NCI-H748 treated with DMSO at 0.1 percent for 48 hours (cell line): ENCODE results near the gene ITGA11.
A peak's percentile ranks its signal among the peaks of the same experiment; 100 is the strongest.

Source experiments
- DNase-seq: peaks from one replicate; lab custom pipeline; 2025; lab: John Stamatoyannopoulos, UW

Gene ITGA11

DNA sequence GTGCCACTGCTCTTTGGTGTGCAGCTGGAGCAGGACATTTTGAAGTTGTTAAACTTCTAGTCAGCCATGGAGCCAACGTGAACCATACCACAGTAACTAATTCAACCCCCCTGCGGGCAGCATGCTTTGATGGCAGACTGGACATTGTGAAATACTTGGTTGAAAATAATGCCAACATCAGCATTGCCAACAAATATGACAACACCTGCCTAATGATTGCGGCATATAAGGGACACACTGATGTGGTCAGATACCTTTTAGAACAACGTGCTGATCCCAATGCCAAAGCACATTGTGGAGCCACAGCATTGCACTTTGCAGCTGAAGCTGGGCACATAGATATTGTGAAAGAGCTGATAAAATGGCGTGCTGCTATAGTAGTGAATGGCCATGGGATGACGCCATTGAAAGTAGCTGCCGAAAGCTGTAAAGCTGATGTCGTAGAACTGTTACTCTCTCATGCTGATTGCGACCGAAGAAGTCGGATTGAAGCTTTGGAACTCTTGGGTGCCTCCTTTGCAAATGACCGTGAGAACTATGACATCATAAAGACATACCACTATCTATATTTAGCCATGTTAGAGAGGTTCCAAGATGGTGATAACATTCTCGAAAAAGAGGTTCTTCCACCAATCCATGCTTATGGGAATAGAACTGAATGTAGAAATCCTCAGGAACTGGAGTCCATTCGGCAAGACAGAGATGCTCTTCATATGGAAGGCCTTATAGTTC, 142.2 kb downstream of the ITGA11 start:
- no peak for DNase-seq

DNA sequence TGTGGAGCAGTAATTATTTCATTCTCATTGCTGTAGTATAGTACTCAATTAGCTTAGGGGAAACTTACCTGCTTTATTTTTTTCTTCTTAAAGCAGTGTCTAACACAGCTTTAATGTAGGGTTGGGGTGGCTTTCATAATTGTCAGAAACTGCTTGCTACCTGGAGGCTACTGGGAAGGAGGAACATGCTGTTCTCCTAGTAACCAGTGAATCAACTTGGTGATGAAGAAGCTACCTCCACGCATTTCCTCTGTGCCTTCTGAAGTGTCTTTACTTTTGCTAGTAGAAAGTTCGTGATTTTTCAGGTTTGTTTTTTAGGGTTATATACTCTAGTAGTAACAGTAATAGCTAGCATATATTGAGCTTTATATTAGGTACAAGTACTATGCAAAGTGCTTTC, 142.9 kb downstream of the ITGA11 start:
- no peak for DNase-seq

DNA sequence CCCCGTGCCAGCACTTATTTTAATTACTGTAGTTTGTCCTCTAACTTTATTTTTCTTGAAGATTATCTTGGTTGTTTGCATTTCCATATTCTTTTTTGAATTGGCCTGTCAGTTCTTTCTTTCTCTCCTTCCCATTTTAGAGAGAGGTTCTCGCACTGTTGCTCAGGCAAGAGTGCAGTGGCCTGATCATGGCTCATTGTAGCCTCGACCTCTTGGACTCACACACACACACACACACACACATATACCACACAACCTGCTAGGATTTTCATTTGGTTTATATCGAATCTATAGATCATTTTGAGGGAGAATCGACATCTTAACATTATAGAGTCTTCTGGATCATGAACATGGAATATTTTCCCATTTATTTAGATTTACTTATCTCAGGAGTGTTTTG, 145.7 kb downstream of the ITGA11 start:
- DNase-seq, result no peak

DNA sequence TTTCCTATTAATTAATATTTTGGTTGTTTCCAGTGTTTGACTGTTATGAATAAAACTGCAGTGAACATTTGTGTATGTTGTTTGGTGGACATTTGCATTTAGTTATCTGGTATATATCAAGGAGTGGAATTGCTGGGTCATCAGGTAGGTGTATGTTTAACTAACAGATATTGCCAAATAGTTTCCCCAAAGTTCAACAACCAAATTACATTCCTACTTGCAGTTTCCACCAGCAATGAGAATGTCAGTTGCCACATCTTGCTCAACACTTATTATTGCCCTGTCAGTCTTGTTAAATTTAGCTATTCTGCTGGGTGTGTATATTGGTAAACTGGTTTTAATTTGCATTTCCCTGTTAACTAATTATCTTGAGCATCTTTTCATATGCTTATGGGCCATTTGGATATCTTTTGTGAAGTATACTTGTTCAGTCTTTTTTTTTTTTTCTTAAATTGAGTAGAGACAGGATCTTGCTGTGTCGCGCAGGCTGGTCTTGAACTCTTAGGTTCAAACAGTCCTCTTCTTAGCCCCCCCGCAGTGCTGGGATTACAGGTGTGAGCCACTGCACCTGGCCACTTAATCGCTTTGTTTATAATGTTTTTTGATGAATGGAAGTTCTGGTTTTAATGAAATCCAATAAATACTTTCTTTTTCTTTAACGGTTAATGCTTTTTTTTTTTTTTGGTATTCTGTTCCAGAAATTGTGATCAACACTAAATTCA, 146.5 kb downstream of the ITGA11 start:
- no peak for DNase-seq

DNA sequence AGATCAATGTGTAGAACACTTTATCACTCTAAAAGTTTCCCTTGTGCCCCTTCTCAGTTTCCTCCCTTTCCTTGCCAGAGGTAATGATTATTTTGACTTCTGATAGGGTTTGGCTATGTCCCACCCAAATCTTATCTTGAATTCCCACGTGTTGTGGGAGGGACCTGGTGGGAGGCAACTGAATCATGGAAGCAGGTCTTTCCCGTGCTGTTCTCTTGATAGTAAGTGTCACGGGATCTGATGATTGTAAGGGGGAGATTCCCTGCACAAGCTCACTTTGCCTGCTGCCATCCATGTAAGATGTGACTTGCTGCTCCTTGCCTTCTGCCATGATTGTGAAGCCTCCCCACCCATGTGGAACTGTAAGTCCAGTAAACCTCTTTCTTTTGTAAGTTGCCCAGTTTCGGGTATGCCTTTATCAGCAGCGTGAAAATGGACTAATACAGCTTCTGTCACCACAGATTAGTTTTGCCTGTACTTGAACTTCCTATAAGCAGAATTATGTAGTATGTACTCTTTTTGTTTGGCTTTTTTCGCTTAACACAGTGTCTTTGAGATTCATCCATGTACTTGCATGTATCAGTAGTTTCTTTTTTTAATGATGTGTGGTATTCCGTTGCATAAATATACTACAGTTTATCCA, 147.2 kb downstream of the ITGA11 start:
- no peak for DNase-seq

DNA sequence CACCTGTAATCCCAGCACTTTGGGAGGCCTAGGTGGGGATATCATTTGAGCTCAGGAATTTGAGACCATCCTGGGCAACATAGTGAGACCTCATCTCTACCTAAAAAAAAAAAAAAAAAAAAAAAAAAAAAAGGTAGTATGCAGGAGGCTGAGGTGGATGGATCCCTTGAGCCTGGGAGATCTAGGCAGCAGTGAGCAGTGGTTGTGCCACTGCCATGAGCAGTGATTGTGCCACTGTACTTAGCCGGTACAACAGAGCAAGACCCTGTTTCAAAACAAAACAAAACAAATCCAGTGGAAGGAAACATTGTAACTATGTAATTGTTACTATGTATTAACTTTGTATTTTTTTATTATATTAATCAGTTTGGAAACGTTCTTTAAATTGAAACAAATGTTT, 148.6 kb downstream of the ITGA11 start:
- DNase-seq, result no peak

DNA sequence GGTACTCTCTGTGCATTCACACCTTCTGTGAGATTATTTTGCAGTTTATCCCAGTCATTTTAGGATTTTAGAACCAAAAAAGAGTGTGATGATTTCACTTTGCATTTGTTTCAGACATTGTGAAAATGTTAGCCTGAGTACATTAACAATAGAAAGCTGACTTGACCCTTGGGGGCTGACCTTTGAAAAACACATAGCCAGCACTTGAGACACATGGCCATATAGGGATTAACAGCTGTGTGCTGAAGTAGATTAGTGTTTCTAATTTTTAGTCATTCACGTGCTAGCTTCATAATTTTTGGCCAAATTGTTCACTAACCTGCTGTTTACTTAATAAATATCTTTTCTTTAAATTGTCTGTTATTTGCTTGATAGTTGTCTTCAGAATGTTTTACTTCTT, 151.0 kb downstream of the ITGA11 start:
- no peak for DNase-seq

DNA sequence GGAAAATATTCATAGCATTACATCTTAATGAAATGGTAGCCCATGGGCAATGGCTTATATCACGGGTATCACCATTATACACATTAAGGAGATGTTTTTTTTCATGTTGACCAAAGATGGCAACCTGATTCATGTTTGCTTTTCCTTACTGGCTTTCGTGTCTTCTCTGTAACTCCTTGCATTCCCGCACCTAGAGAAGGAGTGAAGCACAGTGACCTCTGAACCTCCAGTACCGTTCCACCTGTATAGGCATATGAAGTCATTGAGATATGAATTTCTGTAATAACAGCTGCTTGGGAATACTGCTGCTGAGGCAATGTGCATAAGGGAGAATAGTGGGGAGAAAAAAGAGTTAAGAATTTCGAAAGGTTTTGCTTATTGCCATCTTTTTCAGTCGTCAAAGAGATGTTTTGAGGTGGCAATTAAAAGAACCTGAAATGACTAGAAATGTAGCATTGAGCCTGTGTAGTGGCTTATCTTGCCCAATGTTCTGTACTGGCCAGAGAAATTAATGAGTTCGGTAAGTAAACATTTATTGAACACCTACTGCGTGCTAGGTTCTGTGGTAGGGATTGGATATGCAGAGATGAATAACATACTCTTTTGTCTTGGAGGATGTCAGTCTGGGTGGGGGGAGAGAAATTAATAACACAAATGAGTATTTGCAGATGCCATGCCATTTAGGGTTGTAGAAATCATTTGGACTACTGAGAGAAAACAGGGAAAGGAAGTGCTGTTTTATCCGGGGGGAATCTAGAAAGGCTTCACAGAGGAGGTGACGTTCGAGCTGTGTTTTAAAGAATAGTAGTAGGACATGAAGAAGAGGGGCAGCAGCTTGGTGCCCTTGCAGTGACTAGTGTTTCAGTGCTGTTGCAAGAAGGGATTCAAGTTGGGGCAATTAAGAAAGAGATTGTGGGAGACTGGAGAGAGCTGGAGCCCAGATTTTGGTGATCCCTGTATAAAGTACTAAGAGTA, 151.9 kb downstream of the ITGA11 start:
- DNase-seq, result no peak

DNA sequence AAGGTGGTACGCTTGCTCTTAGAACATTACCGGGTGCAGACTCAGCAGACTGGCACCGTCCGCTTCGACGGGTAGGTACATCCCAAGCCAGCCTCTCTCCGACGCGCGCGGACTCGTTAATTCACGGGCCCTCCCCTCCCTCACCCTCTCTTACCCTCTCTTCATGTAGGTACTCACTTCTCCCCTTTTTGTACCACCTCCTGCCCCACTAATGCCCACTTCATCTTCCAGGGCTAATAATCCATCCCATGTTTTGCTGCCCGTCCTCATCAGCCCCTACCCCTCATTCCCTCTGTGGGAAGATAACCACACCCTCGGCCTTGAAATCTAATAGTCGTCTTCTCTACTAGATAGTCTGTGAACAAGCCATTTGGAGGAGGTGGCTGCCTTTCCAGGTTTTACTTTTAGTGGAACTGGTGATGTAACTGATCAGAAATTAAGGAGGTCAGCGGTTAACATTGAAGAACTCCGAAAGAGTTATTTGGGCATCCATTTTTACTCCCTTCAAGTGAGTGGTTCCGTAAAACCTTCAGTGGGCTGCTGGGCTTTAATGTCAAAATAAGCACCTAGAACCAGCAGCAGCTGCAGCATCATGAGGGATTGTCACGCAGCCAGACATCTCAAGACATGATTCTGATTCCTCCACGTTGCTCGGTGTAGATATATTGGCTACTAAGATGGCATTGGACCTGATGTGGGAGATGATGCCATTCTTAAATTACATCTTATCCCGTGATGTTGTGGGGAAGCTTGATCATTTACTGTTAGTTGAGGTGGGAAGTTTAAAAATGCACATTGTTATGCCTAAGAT, 153.2 kb downstream of the ITGA11 start:
- no peak for DNase-seq

DNA sequence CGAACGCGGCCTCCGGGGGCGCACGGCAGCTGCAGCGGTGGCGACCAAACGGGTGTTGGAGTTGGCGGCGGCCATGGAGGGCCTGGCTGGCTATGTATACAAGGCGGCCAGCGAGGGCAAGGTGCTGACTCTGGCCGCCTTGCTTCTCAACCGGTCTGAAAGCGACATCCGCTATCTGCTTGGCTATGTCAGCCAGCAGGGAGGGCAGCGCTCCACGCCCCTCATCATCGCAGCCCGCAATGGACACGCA, 153.7 kb downstream of the ITGA11 start:
- no peak for DNase-seq

DNA sequence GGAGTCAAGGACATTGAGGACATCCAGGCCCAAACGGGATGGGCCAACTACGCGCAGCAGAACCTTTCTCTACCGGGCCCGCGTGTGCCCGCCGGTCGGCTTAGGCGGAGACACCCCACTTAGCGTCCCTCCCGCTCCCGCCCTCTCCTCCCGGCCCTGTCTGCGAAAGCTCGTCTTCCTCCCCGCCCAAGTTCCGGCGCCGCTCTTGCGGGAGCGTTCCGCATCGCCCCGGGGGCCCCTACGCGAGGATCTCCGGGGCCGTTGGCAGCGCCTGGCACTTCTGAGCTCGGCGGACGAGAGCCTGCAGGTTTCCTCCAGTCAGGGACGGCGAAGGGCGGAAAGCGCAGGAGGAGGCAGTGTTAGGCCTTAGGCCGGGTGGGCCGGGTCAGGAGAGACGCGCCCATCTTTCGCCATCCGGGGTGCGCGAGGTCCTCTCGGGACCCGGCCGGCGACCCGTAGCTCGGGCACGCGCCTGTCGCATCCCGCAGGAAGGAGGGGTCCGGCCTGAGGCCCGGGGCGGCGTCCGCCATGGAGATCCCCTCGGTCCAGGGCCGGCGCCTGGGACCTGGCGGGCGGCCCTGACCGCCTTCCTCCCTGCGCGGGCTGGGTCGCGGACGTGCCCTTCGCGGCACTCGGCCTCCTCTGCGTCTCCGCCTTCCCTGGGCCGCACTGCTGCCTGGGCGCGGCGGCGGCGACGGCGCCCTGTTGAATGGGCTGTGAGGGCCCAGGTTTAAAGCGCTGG, 154.2 kb downstream of the ITGA11 start, which contains the start of gene FEM1B:
Gene FEM1B (plus strand): TSS at position 143 of the 742 bp plus-strand sequence. CDS start 673 bp downstream, outside the sequence.
- DNase-seq, result peak; percentile 49

DNA sequence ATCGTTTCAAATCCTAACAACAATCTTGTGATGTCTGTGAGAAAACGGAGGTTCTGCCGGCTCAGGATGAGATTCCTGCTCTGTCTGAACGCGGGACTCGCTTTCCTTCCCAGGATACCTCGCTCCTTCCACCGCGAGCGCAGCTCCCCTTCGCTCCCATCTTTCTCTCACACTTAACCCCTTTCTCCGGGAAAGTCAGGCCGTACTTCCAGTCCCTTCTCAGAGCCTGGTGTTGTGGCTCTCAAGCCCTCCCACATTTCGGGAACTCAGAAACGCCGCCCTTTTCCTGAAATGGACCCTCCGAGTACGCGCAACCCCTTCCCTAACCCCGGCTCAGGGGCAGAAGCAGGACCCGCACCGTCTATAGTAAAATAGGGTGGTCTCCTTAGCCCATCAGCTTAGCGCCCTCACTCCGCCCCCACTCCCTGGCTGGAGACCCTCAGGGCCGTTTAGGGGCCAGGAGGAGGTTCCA, 154.8 kb downstream of the ITGA11 start:
- DNase-seq, result no peak

DNA sequence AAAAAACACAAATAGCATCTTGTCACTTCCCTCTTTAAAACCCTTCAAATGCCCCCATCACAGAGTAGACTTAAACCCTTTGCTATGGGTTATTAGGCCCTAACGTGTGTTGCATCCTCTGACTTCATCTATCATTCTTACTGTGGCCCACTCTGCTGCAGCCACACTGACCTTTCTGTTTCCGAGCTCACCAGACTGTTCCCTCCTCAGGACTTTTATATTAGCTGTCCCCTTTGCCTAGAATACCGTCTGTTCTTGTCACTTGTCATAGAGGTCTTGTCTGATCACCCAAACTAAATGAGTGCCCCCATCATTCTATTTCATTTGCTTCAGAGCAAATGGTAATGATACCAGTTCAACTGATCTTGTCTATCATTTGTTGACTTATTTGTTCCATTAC, 155.3 kb downstream of the ITGA11 start:
- no peak for DNase-seq

DNA sequence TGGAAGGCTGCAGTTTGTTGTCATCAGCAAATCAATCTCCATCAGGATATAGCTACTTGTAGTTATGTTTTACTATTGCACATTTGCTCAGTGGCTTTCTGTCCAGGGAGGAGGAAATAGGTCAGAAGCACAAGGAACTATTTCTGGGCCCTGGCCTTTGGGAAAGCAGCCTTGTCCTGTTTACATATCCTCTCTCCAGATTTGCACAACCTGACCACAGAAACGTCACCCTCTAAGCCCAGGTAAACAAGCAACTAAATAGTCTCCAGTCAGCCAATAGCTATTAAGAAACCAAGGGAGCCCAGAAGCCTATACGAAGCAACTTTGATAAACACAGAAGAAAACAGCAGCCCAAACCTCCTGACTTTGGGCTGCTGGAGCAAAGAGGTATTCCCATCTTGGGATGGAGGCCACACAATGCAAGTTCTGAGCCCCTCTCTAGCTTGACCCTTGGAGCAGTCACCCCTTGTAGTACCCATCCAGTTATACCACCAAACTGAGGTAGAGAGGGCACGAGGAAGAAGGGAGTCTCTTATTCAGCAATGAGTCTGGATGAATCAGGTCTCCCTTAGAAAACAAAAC, 156.7 kb downstream of the ITGA11 start:
- no peak for DNase-seq

DNA sequence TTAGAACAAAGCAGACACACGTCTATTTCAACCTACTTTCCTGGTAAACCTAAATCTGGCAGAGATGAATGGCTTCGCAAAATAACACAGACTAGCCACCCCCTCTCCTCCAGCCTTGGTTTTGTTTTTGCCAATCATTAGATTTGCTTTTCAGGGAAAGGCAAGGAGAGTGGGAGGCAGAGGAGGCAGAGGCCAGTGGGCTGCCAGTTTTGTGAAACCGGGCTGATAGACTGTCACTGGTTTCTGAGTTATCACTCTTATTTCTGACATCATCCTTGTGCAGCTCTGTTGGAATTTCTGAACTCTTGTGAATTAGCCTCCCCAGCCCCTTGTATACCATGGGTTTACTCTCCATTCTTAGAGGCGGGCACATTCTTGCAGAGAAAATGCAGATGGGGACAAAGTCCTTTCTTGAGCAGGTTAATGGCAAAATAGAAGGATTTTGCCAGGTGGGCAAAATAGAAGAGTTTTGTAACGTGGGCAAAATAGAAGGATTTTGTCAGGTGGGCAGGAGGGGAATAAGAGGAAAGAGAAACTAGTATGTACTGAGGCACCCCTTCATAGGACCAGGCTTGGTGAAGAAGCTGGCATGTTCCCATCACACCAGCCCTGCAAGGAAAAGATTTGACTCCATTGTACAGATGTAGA, 157.6 kb downstream of the ITGA11 start:
- no peak for DNase-seq

DNA sequence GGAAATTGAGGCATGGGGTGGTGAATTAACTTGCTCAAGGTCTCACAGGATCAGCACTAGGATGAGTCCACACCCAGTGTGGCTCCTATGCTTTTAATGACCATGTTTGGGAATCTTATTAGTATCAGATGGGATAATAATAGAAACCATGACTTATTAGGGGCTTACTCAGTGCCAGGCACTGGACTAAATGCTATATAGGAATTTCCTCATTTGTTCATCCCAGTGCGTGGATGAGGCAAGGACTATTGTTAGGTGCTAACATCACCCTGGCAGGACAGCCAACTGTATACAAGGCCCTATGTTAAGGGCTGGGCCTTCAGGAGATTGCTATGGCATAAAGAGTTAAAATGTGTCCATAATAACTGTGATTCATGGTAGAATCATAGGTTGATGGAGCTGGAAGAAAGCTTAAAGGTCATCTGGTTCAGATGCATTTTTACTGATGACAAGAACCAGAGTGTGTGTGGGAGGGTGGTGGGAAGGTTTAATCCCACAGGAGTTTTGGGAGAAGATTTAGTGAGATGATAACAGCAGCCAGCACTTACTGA, 159.2 kb downstream of the ITGA11 start:
- no peak for DNase-seq

DNA sequence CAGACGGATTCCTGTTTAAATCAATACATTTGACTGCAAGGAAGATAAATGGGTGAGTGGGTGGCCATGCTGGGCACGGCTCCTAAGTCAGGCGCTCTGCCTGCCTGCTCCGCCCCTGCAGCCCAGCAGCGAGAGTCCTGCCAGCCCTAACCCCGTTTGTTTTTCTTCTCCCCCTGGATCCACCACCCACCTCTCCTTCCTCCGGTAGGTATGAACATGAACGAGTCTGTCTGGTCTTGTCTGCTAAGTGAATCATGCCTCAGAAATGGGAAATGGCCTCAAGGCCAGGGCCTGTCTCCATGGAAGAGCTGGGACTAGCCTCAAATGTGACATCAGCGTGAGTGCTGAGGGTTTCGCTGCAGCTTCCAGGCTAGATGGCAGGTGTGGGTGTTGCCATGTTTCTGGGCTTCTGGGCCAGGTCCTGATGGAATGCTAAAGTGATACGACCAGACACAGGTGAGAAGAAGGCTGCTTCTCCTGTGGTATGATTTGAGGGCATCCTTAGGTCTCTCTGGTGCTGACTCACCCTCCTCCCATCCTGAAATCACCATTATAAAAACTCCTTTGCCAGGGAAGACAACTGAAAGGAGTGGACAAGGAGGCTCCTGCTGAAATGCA, 160.0 kb downstream of the ITGA11 start:
- no peak for DNase-seq

DNA sequence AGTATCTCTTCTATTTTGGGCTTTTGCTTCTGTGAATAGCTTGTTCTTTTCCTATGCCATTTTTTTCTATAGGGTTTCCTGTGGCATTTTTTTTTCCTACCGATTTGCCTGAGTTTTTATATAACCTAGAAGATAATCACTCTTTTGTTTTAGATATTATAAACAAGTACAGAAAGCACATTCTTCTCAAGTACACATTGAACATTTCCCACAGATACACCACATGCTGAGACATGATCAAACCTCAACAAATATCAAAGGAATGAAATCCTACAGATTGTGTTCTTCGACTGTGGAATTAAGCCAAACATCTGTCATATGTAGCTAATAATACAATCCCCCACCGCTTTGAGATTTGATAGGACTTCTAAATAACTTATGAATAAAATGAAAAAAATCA, 163.6 kb downstream of the ITGA11 start:
- no peak for DNase-seq

DNA sequence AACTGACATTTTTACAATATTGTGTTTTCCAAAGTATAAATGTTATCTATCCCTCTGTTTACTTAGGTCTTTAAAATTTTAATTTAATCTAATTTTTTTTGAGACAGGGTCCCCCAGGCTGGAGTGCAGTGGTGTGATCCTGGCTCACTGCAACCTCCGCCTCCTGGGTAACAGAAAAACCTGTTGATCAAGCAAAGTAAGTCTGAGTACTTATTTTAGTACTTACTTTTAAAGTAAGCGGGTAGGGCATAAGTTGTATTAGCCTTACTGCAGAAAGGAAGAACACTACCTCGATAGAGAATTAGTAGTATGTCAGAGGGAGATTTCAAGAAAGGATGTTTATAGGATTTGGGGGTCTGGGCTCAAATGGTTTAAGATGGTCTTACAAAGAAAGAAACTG, 166.3 kb downstream of the ITGA11 start:
- no peak for DNase-seq
